ENCODE measurements around the gene WNT3. TPM values are rescaled to one million over a fixed set of nuclear protein-coding genes. Genes with fewer than 3 reads are reported as not detected.

The WNT3 gene
- total RNA-seq, 1 donor from 2014 or later, result 1.3 TPM

DNA sequence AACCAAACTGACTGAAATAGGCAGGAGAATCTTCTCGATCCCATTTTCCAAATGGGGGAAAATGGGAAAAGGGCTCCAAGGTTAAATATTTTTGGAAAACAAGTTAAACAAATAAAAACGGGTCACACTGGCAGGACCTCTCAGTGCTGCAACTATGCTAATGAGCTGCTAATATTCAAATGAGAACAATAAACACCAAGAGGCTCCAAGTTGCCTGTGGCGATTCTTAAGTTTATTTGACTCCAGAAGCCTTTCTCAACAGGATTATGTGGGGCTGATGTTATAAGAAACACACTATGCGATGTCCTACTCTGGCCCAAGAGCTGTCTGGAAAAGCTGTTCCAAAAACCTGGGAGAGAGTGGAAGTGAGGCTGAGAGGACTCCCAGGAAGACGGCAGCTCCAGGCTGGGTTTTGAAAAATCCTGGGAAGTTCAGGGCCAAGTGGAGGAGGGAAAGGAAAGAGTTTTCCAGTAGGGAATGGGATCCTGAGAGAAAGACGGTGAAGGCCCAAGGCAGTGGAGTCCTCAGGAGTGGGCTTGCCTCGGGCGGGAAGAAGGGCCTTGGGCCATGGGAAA is 21.4 kb downstream of the WNT3 start:
- CTCF ChIA-PET, result no interaction called here
- POLR2A ChIA-PET, result no interaction called here
- no peak overlapping the region for H3K27ac Mint-ChIP-seq

GRCh38 chr17:46796524-46796923 is 22.0 kb downstream of the WNT3 start:
- Mint-ChIP-seq H3K4me1 (no peaks in the 10 kb centered on the region), H3K36me3 (ENCODE audit: low read depth) (no peaks in the 10 kb centered on the region), H3K27ac (no peak overlapping the region), H3K4me3 (no peak overlapping the region), H3K27me3 (peaks cover 32% of the 10 kb centered on the region), H3K9me3 (no peaks in the 10 kb centered on the region)
- CTCF ChIA-PET, result no interaction called here
- POLR2A ChIA-PET, result no interaction called here
- ATAC-seq (ENCODE audit: low read depth) (no peak), DNase-seq (no peak)
- TF ChIP-seq, protein P1, sequence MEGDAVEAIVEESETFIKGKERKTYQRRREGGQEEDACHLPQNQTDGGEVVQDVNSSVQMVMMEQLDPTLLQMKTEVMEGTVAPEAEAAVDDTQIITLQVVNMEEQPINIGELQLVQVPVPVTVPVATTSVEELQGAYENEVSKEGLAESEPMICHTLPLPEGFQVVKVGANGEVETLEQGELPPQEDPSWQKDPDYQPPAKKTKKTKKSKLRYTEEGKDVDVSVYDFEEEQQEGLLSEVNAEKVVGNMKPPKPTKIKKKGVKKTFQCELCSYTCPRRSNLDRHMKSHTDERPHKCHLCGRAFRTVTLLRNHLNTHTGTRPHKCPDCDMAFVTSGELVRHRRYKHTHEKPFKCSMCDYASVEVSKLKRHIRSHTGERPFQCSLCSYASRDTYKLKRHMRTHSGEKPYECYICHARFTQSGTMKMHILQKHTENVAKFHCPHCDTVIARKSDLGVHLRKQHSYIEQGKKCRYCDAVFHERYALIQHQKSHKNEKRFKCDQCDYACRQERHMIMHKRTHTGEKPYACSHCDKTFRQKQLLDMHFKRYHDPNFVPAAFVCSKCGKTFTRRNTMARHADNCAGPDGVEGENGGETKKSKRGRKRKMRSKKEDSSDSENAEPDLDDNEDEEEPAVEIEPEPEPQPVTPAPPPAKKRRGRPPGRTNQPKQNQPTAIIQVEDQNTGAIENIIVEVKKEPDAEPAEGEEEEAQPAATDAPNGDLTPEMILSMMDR (IDR thresholded peaks at IDR 0.05), result no peak
- intact Hi-C loops (cut with micrococcal nuclease), result no loop called here

More for the DNA sequence above, 21.4 kb downstream of the WNT3 start:
- no peak for ATAC-seq (ENCODE audit: low read depth)
- TF ChIP-seq, protein P1 (IDR thresholded peaks at IDR 0.05), result no peak
- no peak overlapping the region for H3K4me3 Mint-ChIP-seq
- H3K4me1 Mint-ChIP-seq, result no peaks in the 10 kb centered on the region
- no peaks in the 10 kb centered on the region for H3K36me3 Mint-ChIP-seq (ENCODE audit: low read depth)
- H3K9me3 Mint-ChIP-seq, result no peaks in the 10 kb centered on the region
- intact Hi-C loops (cut with micrococcal nuclease), result no loop called here
- H3K27me3 Mint-ChIP-seq, result peaks cover 27% of the 10 kb centered on the region
- no peak for DNase-seq

- POLR2A ChIA-PET, result no interaction called here
- H3K36me3 Mint-ChIP-seq (ENCODE audit: low read depth), result no peaks in the 10 kb centered on the region
- DNase-seq (no peak), ATAC-seq (ENCODE audit: low read depth) (no peak)
- no peak overlapping the region for H3K27ac Mint-ChIP-seq
- CTCF ChIA-PET, result no interaction called here
- no peak overlapping the region for H3K4me3 Mint-ChIP-seq
- H3K9me3 Mint-ChIP-seq, result no peaks in the 10 kb centered on the region
- intact Hi-C loops (cut with micrococcal nuclease), result no loop called here
- no peaks in the 10 kb centered on the region for H3K4me1 Mint-ChIP-seq
- H3K27me3 Mint-ChIP-seq, result peaks cover 35% of the 10 kb centered on the region
- TF ChIP-seq, protein P1 (IDR thresholded peaks at IDR 0.05), result no peak
These were observed 22.4 kb downstream of the WNT3 start for GRCh38 chr17:46796084-46796483.

GRCh38 chr17:46795379-46795952 is 23.0 kb downstream of the WNT3 start:
- CTCF ChIA-PET, result no interaction called here

DNA sequence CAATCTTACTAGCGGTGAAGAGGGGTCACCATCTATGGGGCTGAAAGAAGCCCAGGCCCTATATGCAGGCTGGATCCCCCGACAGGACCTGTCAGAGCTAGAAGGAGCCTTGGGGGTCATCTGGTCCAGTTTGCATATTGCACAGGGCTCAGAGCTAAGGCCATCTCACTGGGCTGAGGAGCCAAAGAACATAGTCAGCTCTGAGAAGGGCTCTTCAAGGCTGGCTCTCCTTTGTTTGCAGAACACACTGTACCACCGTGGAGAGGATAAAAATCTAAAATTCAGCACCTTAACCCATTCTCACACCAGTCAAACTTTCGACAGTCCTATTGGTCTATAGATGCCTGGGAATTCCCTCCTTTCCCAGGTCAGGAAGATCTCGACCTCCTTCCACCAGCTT is 24.2 kb downstream of the WNT3 start:
- H3K27ac Mint-ChIP-seq, result no peak overlapping the region
- no peaks in the 10 kb centered on the region for H3K9me3 Mint-ChIP-seq
- H3K27me3 Mint-ChIP-seq, result peaks cover 39% of the 10 kb centered on the region
- TF ChIP-seq, protein P1 (IDR thresholded peaks at IDR 0.05), result no peak
- no peak overlapping the region for H3K4me3 Mint-ChIP-seq
- intact Hi-C loops (cut with micrococcal nuclease), result no loop called here
- ATAC-seq (ENCODE audit: low read depth) (no peak), DNase-seq (no peak)
- CTCF ChIA-PET, result no interaction called here
- H3K36me3 Mint-ChIP-seq (ENCODE audit: low read depth), result no peaks in the 10 kb centered on the region
- POLR2A ChIA-PET, result no interaction called here
- H3K4me1 Mint-ChIP-seq, result no peaks in the 10 kb centered on the region

More at GRCh38 chr17:46795379-46795952, 23.0 kb downstream of the WNT3 start:
- TF ChIP-seq, protein P1 (IDR thresholded peaks at IDR 0.05), result no peak
- no peaks in the 10 kb centered on the region for H3K9me3 Mint-ChIP-seq
- H3K36me3 Mint-ChIP-seq (ENCODE audit: low read depth), result no peaks in the 10 kb centered on the region
- no peak for DNase-seq
- no peak overlapping the region for H3K4me3 Mint-ChIP-seq
- H3K27ac Mint-ChIP-seq, result no peak overlapping the region
- ATAC-seq (ENCODE audit: low read depth), result no peak
- H3K27me3 Mint-ChIP-seq, result peaks cover 37% of the 10 kb centered on the region
- intact Hi-C loops (cut with micrococcal nuclease), result no loop called here
- POLR2A ChIA-PET, result no interaction called here
- H3K4me1 Mint-ChIP-seq, result no peaks in the 10 kb centered on the region
